ENCODE results near the gene BCL11A.

The BCL11A gene

DNA sequence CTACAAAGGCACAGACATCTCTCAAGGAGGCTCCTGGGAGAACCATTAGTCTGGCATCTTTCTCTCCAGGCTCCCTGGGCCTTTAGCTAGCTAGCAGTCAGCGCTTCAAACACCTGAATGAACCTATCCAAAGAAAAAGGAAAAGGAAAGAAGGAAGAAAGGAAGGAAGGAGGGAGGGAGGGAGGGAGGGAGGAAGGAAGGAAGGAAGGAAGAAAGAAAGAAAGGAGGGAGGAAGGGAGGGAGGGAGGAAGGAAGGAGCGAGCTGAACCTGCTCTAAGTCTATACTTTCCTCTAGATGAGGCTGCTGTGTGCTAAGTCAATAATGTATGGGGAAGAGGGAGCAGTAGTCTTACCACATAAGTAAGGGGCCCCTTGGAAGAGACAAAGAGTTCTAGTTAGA, 5.1 kb upstream of the BCL11A start:
- DNase-seq = no peak

DNA sequence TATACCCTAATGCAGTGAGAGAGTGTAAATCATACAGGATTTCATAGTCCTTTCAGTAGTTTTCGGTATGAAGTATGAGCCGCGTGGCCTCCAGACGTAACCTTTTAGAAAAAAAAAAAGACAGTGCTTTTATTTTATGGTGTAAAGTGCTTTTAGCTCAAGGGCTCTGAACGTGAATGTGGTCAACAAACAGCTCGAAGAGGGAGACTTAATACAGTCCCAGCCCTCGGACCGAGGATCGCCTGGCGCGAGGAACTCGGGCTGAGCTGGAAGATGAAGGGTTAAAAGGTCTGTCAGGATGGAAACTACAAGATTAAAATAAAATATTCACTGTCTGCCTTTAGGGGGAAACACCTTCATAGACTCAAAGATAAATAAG, 4.0 kb upstream of the BCL11A start:
- DNase-seq = no peak

DNA sequence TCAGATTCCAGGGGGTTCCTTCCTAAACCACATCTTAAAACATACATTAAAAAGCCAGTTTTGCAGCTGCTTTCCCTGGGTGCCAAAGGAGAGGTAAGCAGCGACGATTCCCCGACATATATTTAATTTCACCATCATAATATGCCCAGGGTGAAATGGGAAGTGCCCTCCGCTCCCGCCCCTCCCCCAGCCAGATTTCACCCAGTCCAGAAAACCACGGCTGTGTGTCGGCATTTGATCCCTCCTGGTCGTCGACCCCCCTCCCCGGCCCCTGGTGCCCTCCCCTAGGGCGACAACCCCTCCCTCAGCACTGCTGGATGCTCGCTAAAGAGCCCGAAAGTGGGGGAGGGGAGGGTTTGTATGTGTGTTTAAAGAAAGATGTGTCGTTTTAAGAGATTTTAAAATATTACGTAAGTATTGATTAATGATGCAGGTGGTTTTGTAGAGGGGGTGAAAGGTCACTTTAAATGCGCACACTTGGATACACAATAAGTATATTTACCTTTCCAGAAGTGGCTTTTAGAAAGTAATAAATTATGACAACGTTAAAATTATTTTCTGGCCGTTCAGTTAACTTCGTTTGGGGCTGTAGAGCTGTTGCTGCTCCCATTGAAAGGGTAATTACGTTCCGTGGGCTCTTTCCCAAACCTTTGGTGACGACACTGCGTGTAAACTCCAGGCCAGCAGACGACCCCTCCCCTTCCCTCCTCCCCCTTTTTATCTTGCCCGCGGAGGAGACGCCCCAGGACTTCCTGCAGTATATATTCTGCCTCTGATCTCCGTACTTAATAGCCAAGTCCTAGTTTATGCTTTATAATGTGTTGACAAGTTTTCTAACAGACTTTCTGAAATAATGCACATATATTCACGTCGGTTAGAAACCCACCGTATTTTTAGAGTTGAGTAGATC, 3.4 kb upstream of the BCL11A start:
- no peak for DNase-seq

GRCh38 chr2:60556175-60556574, 2.7 kb upstream of the BCL11A start:
- no peak for DNase-seq

DNA sequence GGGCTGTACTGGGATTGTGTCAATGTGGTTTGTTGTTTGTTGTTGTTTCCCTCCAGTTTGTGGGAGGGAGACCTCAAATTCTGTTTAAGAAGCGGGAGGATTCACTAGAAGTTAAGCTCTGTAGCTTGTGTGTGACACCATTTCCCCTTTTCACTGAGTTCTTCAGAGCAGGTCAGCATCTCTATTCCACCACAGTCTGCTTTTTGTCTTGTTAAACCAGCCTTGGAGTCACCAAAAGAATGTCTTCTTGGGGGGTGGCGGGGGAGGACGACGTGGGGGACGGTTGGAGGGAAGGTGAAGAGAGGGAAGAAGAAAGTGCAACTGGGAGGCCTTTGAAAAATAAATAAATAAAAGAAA, 2.3 kb upstream of the BCL11A start:
- DNase-seq = no peak

GRCh38 chr2:60555066-60555782, 1.8 kb upstream of the BCL11A start:
- peak; percentile 30 for DNase-seq

GRCh38 chr2:60554646-60555065, 1.2 kb upstream of the BCL11A start:
- DNase-seq = no peak

DNA sequence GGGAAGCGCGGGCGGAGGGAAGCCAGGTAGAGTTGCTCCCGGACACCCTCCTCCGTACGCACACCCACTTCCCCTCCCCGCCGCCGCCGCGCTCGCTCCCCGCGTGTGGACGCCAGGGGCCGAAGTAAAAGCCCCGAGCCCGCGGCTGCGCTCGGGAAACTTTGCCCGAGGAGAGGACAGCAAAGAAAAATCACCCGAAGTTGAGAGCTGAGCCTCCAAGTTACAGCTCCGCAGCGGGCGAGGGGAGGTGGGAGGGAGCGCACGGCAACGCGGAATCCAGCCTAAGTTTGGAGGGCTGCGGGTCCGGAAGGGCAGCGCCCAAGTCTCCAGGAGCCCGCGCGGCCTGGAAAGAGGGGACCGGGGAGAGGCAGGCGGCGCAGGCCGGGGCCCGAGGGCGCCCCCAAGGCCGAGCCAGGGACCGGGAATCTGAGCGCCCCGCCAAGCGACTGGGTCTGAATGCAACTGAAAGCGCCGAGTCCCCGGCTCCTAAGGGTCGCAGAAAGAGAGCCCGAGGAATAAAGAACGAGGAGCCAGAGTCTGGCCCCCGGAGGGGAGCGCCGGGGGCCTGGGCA, 706 bp upstream of the BCL11A start:
- no peak for DNase-seq

DNA sequence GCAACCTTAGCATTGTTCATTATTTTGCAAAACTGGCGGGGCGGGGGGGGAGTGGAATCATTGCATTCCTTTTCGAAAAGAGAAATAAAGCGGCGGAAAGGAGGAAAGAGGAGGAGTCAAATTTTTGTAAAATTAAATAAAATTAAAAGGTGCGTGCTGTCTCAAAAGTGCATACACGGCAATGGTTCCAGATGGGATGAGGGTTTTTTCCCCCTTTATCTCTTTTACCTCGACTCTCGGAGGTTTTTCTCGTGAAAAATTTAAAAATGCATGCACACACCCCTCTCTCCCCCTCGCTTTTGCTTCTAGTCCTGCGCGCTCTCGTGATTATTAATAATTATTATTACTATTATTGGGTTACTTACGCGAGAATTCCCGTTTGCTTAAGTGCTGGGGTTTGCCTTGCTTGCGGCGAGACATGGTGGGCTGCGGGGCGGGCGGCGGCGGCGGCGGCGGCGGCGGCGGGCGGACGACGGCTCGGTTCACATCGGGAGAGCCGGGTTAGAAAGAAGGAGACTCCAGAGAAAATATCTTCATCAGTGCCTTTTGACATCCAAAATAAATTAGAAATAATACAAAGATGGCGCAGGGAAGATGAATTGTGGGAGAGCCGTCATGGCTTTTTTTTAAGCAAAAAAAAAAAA, 481 bp downstream of the BCL11A start:
- DNase-seq = no peak

DNA sequence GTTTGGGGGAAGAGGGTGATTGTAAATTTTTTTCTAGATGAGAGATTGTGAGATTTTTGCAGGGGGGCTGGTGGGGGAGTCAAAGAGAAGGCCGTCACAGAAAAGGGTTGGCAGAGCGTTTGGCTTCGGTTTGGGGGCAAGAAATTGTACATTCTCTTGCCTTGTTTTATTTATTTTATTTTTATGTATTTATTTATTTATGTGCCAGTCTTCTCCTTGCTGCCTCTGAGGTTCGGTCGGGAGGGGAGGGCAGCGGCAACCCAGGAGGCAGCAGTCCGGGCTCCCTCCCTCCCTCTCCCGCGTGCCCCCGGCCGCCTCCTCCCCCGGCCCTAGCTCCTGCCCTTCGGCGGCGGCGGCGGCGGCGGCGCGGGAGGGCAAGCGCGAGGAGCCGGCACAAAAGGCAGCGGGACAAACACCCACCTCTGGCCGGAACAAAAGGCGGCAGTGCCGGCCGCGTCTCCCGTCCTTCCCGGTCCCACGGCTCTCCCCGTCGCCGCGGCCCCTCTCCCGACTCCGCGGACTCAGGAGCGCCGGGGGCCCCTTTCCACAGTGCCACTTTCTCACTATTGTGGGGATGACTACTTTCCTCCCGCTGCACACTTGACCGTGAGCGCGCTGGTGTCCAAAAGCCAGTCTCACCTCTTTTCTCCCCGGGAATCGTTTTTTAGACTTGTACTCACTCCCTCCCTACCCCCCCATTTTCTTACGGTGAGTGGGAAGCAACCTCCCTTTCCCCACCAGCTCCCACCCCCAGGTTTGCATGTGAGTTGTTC, 1.2 kb downstream of the BCL11A start:
- DNase-seq = no peak

DNA sequence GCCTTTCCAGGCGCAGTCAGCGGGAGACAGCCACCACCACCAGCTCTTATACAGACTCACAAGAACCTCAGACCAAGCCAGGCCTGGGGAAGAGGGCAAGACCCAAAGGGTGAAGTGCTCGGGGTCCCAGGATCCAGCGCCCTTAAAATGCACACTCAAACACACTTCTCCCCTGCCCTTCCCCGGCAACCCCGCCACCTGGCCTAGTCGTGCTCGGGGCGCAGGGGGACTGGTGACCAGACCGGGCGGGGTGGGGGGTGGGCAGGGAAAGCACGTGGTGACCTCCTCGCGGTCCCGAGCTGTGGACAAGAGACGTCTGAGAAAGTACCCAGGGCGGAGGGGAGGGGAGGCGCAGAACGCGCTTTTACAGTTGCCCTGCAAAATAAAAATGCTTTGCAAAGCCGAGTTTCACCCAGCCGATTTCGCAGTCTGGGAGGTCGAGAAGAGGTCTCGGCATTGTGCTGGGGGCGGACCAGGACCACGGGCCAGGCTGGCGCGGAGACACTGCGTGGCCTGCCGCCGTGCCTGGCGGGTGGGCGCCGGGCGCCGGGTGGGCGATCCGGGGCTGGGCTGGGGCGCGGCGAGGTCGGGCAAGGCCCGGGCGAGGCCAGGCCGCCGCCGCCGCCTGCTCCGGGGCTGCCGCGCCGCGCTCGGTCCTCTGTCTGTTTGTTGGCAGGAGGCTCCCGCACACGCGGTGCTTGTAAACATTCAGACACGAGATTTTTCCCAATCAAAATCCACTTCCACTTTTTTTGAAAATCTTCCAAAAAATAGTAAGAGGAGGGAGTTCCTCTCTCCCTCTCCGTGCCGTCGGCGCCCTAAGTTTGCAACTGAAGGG, 2.0 kb downstream of the BCL11A start:
- DNase-seq = no peak

DNA sequence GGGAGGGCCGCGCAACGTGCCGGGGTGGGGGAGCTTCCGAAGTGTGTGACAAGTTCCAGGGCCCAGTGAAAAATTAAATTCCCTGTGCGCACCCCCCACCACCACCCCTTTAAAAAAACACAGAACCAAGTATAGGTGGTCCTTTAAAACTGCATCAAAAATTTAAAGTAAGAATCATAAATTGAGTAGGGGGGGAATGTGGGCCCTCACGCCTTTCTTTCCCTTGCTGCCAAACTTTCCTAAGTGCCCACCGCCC, 2.5 kb downstream of the BCL11A start:
- no peak for DNase-seq

- DNase-seq = no peak
Measured at GRCh38 chr2:60550178-60550983, 3.1 kb downstream of the BCL11A start.

GRCh38 chr2:60549928-60550177, 3.6 kb downstream of the BCL11A start:
- no peak for DNase-seq

GRCh38 chr2:60549238-60549927, 4.1 kb downstream of the BCL11A start:
- no peak for DNase-seq

- DNase-seq = no peak
Measured at GRCh38 chr2:60548845-60549237, 4.6 kb downstream of the BCL11A start.

DNA sequence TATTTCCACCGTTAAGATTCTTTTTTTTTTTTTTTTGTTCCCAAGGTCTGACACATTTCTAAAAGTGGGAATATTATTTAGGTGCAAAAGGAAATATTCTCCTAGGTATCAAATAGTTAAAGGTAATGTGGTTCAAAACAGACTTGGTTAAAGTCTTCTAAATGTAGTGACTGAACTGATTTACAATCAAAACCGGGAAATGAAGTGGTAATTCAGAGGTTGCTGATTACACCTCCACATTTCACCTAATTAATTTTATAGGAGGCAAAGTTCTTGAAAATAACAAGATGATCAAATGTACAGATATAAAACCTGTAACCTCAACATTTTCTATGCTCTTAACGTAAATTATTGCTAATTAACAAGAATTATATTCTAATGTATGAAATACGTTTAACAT, 5.1 kb downstream of the BCL11A start:
- DNase-seq = no peak

GRCh38 chr2:60547841-60548240, 5.6 kb downstream of the BCL11A start:
- DNase-seq = no peak

DNA sequence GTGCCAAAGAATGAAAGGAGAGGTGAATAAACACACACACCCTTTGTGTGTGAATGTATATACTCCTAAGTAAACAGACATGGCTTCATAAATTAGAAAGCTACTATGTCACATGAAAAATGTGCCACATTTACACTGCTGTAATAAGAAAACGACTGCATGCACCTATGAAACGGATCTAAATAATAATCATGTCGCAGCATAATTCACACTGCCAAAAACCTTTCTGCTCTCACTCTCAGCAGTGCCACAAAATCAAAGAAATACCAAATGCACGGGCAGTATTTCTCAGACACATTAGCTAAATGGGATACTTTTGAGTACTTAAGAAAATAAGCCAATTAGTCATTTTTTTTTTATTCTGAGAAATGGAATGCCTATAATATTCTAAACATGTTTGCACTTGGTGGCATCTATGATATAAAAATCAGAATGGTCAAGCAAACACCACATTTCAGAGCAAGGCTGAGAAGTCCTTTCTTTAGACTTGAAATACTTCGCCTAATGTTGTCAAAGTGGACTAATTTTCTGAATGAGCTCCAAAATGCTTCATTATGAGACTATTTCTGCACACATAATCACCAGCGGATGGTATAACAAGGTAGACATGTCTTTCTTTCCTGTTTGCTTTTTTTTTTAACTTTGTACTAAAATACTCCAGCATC, 6.6 kb downstream of the BCL11A start:
- no peak for DNase-seq

DNA sequence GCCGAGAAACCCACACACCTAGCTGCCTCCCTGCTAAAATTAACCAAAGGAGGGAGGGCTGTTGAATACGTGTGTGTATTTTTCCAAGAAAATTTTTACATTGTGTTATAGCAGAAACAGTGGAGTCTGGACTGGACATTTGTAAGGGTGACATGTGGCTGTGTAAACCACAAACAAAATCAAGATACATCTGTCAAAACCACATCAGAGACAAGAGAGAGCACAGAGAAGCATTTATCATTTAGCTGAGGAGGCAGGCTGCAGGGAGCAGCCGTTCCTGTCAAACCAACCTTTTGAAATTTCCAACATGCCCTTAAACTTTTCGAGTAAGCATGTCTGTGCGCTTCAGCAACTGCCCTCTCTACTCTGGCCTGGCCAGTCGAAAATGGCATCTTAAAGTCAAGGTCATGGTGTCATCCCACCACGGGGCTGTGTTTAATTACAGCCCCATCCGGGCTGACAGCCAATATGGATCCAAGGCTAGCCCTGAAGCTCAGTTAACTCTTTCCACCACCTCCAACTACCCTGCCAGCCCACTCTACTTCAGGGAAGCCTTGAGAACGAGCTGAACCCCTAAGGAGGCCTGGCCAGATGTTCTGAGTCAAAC, 8.4 kb downstream of the BCL11A start:
- DNase-seq = no peak

All from effector CD4-positive, alpha-beta T cell (primary cell).